Measurements from ENCODE around the gene C17orf107.
A peak's percentile ranks its signal among the peaks of the same experiment; 100 is the strongest.
"Not testable (repeated sequence)": the region's sequence is repeated elsewhere in the genome, so short reads cannot be mapped to it uniquely, and the experiment has no call there.

C17orf107 gene

GRCh38 chr17:4901108-4901647, 1.8 kb downstream of the C17orf107 start:
- DNase-seq (ENCODE audit: low spot score), result no peak

GRCh38 chr17:4901648-4902344, 2.5 kb downstream of the C17orf107 start:
- DNase-seq (ENCODE audit: low spot score), result no peak

GRCh38 chr17:4902540-4902939, 3.2 kb downstream of the C17orf107 start:
- no peak for DNase-seq (ENCODE audit: low spot score)

GRCh38 chr17:4903051-4903818, 3.9 kb downstream of the C17orf107 start, which contains the start of gene CHRNE:
Gene CHRNE, minus strand, starts transcription at chr17:4903098. Its CDS starts 35 bp downstream, at chr17:4903063.
- peak; percentile 63 for DNase-seq (ENCODE audit: low spot score)

GRCh38 chr17:4906642-4907041, 7.3 kb downstream of the C17orf107 start:
- DNase-seq (ENCODE audit: low spot score), result not testable (repeated sequence)

- DNase-seq (ENCODE audit: low spot score), result no peak
These were observed 9.0 kb downstream of the C17orf107 start for GRCh38 chr17:4908301-4908700.

- peak; percentile 76 for DNase-seq (ENCODE audit: low spot score)
These were observed 9.6 kb downstream of the C17orf107 start for GRCh38 chr17:4908711-4909496.

- no peak for DNase-seq (ENCODE audit: low spot score)
These were observed 14.7 kb downstream of the C17orf107 start for GRCh38 chr17:4913994-4914393.

GRCh38 chr17:4914551-4914950, 15.2 kb downstream of the C17orf107 start:
- not testable (repeated sequence) for DNase-seq (ENCODE audit: low spot score)

GRCh38 chr17:4919511-4920047, 20.2 kb downstream of the C17orf107 start:
- DNase-seq (ENCODE audit: low spot score), result no peak

GRCh38 chr17:4920351-4921048, 21.2 kb downstream of the C17orf107 start:
- no peak for DNase-seq (ENCODE audit: low spot score)

GRCh38 chr17:4921320-4921719, 22.0 kb downstream of the C17orf107 start:
- DNase-seq (ENCODE audit: low spot score), result no peak

GRCh38 chr17:4926577-4927335, 27.4 kb downstream of the C17orf107 start:
- DNase-seq (ENCODE audit: low spot score), result not testable (repeated sequence)

GRCh38 chr17:4928881-4929280, 29.5 kb downstream of the C17orf107 start:
- DNase-seq (ENCODE audit: low spot score), result no peak

- no peak for DNase-seq (ENCODE audit: low spot score)
These were observed 32.6 kb downstream of the C17orf107 start, which contains the start of gene GP1BA for GRCh38 chr17:4931963-4932362. Gene GP1BA, plus strand, starts transcription at chr17:4932277. Its CDS starts 328 bp downstream, at chr17:4932605.

- no peak for DNase-seq (ENCODE audit: low spot score)
These were observed 33.4 kb downstream of the C17orf107 start for GRCh38 chr17:4932756-4933155.

- no peak for DNase-seq (ENCODE audit: low spot score)
These were observed 34.3 kb downstream of the C17orf107 start for GRCh38 chr17:4933646-4934045.

GRCh38 chr17:4934173-4934979, 35.0 kb downstream of the C17orf107 start:
- no peak for DNase-seq (ENCODE audit: low spot score)

GRCh38 chr17:4935650-4936049, 36.3 kb downstream of the C17orf107 start:
- no peak for DNase-seq (ENCODE audit: low spot score)

- DNase-seq (ENCODE audit: low spot score), result no peak
These were observed 37.1 kb downstream of the C17orf107 start for GRCh38 chr17:4936436-4936835.
